Ammon's horn (tissue), 1 donor: Measurements from ENCODE around the gene SLITRK2.

Experiments
- DNase-seq: peaks from one replicate; pipeline ENCODE4 v3.0.0-alpha.2; 2016; ENCODE audit warnings: low spot score

Gene SLITRK2

DNA sequence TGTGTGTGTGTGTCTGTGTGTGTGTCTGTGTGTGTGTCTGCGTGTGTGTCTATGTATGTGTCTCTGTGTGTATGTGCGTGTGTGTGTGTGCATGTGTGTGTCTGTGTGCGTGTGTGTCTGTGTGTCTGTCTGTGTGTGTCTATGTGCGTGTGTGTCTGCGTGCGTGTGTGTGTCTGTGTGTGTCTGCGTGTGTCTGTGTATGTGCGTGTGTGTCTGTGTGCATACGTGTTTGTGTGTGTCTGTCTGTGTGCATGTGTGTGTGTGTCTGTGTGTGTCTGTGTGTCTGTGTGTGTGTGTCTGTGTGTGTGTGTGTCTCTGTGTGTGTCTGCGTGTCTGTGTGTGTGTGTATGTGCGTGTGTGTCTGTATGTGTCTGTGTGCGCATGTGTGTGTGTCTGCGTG lies 35.6 kb downstream of the SLITRK2 start:
- no peak for DNase-seq

DNA sequence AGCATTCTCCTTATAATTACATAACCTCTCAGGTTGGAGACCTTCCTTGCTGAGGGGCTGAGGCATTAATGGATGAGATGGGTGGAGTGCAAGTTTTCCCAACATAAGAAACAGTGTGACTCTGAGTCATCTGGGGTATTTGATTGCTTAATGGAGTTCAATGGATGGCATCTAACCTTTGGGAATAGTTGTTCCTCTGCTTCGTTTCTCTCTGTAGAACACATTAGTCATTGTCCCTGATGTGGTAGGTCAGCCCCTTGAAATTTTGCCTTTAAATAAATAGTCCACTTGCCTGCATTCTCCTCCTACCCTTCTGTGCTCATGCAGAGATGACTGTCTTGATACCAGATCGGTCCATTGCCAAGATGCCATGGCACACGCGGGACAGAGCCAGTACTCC lies 38.6 kb downstream of the SLITRK2 start:
- DNase-seq, result no peak

DNA sequence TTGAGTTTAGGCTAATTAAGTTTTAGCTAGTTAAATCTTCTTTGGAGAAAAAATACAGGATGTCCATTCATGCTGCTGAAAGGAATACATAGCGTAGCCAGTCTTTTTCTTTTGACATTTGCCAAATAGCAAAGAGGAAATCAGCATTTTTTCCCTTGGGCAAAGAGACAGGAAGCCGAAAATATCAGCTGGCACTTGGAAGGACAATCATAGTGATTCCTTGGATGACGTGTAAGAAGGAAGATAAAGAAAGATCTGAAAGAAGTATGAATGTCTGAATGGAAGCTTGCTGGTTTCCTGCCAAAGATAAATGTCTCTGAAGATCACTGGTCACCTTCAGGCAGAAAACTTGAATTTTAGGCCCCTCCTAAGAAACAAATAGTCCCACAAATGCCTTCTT lies 44.2 kb downstream of the SLITRK2 start:
- DNase-seq, result no peak

DNA sequence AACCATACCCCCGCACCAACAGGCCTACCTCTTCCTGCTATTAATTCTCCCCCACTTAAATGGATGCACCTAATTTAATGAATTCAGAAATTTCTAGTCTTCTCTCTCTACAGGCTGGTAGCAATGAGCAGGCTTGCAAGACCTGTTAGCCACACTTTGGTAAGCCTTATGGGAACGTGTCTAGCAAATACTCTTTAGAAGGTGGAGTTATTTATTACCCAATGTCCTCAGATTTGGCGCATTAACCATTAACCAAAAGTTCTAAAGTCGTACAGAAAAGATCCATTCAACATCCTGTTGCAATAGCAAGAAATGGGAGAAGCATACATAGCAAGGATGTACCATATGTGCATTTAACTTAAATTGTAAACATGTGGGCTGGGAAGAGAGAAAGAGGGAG lies 47.5 kb downstream of the SLITRK2 start:
- DNase-seq, result no peak
